HL-60 (cell line): ENCODE data around the gene DOCK1.

ENCODE experiments used
- CTCF ChIP-seq: IDR thresholded peaks from one replicate; pipeline ENCODE4 v1.5.1; 2011; ENCODE audit warnings: low read length, control low read depth, inconsistent platforms; ENCODE audit not compliant: insufficient read depth
- POLR2AphosphoS5 ChIP-seq: IDR thresholded peaks from 2 replicates; pipeline ENCODE4 v1.6.1; 2012; ENCODE audit warnings: low read depth
- REST ChIP-seq: IDR thresholded peaks from 2 replicates; pipeline ENCODE4 v1.6.1; 2012; ENCODE audit warnings: low read depth; ENCODE audit not compliant: insufficient replicate concordance

GRCh38 chr10:126893206-126893605 is 12.0 kb upstream of the DOCK1 start:
- TF ChIP-seq CTCF (no peak), REST (no peak), POLR2AphosphoS5 (no peak)
